Suprapubic skin (tissue), 3 donors: ENCODE data around the gene DNAL1.
A peak's percentile ranks its signal among the peaks of the same experiment; 100 is the strongest.

Experiments
- EP300 ChIP-seq: sonication (generic); formaldehyde crosslinking; IDR thresholded peaks from one replicate; pipeline ENCODE4 v1.6.1; 2017; ENCODE audit warnings: antibody characterized with exemption
- TF ChIP-seq, protein P1 (sequence below), 2 donors: fragments of 200-600 bp in 1 of 2; fragments of 450-650 bp in 1 of 2; sonication (generic) in 1 of 2; IDR thresholded peaks; one replicate each; pipeline ENCODE4 v1.5.1; 2016 to 2019; ENCODE audit warnings: antibody characterized with exemption in 2 of 2, mild to moderate bottlenecking in 1 of 2, moderate library complexity in 1 of 2

- no peak for TF ChIP-seq EP300
- TF ChIP-seq, protein P1, sequence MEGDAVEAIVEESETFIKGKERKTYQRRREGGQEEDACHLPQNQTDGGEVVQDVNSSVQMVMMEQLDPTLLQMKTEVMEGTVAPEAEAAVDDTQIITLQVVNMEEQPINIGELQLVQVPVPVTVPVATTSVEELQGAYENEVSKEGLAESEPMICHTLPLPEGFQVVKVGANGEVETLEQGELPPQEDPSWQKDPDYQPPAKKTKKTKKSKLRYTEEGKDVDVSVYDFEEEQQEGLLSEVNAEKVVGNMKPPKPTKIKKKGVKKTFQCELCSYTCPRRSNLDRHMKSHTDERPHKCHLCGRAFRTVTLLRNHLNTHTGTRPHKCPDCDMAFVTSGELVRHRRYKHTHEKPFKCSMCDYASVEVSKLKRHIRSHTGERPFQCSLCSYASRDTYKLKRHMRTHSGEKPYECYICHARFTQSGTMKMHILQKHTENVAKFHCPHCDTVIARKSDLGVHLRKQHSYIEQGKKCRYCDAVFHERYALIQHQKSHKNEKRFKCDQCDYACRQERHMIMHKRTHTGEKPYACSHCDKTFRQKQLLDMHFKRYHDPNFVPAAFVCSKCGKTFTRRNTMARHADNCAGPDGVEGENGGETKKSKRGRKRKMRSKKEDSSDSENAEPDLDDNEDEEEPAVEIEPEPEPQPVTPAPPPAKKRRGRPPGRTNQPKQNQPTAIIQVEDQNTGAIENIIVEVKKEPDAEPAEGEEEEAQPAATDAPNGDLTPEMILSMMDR (IDR thresholded peaks at IDR 0.05), result peak in 1 of 2 donors; percentile 20
Measured at GRCh38 chr14:73746520-73747378, 102.0 kb downstream of the DNAL1 start.
